ENCODE results near the gene TSHZ1. TPM values are rescaled to one million over a fixed set of nuclear protein-coding genes. Genes with fewer than 3 reads are reported as not detected.

TSHZ1 gene
- total RNA-seq, 4 donors from 2014 or later: 10.4 to 18.1 (median 12.5) TPM

GRCh38 chr18:75167137-75167536 is 43.5 kb upstream of the TSHZ1 start:
- TF ChIP-seq CTCF (IDR thresholded peaks at IDR 0.05; ENCODE audit: low read depth): no peak

- no peak for TF ChIP-seq CTCF (IDR thresholded peaks at IDR 0.05; ENCODE audit: low read depth)
Observed at GRCh38 chr18:75167759-75168618, 42.6 kb upstream of the TSHZ1 start.

GRCh38 chr18:75168619-75169018 is 42.0 kb upstream of the TSHZ1 start:
- no peak for TF ChIP-seq CTCF (IDR thresholded peaks at IDR 0.05; ENCODE audit: low read depth)

- no peak for TF ChIP-seq CTCF (IDR thresholded peaks at IDR 0.05; ENCODE audit: low read depth)
Observed at GRCh38 chr18:75169411-75169810, 41.2 kb upstream of the TSHZ1 start.

- TF ChIP-seq CTCF (IDR thresholded peaks at IDR 0.05; ENCODE audit: low read depth): no peak
Observed at GRCh38 chr18:75170022-75170789, 40.4 kb upstream of the TSHZ1 start.

- TF ChIP-seq CTCF (IDR thresholded peaks at IDR 0.05; ENCODE audit: low read depth): no peak
Observed at GRCh38 chr18:75170916-75171315, 39.7 kb upstream of the TSHZ1 start.

Data from subcutaneous adipose tissue (tissue), 4 donors.